Loucy (cell line): ENCODE measurements around the gene GALM.

Experiments
- H2AFZ ChIP-seq: fragments of 200-600 bp; sonication (generic); 2 replicates; pipeline ENCODE4 v1.6.0; 2016; ENCODE audit warnings: antibody characterized with exemption, mild to moderate bottlenecking, low read length, moderate library complexity
- H3F3A ChIP-seq: fragments of 200-600 bp; 2 replicates; pipeline ENCODE4 v1.6.0; 2016; ENCODE audit warnings: antibody characterized with exemption, low read depth, mild to moderate bottlenecking
- H3K27me3 ChIP-seq: fragments of 200-600 bp; sonication (generic); 2 replicates; pipeline ENCODE4 v1.6.1; 2014; ENCODE audit warnings: low read length, mild to moderate bottlenecking; ENCODE audit not compliant: insufficient read depth, poor library complexity, severe bottlenecking
- H3K36me3 ChIP-seq: fragments of 200-600 bp; sonication (generic); 2 replicates; pipeline ENCODE4 v1.6.1; 2016; ENCODE audit warnings: low read length; ENCODE audit not compliant: insufficient read depth
- H3K4me1 ChIP-seq: fragments of 200-600 bp; sonication (generic); 2 replicates; pipeline ENCODE4 v1.5.1; 2014; ENCODE audit warnings: low read length, mild to moderate bottlenecking; ENCODE audit not compliant: insufficient read depth, poor library complexity, severe bottlenecking
- H3K4me2 ChIP-seq: fragments of 200-600 bp; sonication (generic); 2 replicates; pipeline ENCODE4 v1.6.0; 2014; ENCODE audit warnings: antibody characterized with exemption, low read length, low read depth, mild to moderate bottlenecking; ENCODE audit not compliant: poor library complexity, severe bottlenecking
- H3K4me3 ChIP-seq: fragments of 200-600 bp; sonication (generic); 2 replicates; pipeline ENCODE4 v1.5.1; 2014; ENCODE audit warnings: low read length, mild to moderate bottlenecking, mixed read lengths; ENCODE audit not compliant: poor library complexity, severe bottlenecking
- H3K79me2 ChIP-seq: fragments of 200-600 bp; sonication (generic); 2 replicates; pipeline ENCODE4 v1.6.1; 2014; ENCODE audit warnings: low read length; ENCODE audit not compliant: insufficient read depth
- H3K9ac ChIP-seq: fragments of 200-600 bp; sonication (generic); 2 replicates; pipeline ENCODE4 v1.6.0; 2014; ENCODE audit warnings: mild to moderate bottlenecking, low read depth, low read length, moderate library complexity; ENCODE audit not compliant: poor library complexity, severe bottlenecking
- H3K9me2 ChIP-seq: fragments of 200-600 bp; sonication (generic); replicated peaks from 2 replicates; pipeline ENCODE4 v1.6.1; 2016; ENCODE audit warnings: low read depth, low read length, mixed read lengths
- H3K9me3 ChIP-seq: fragments of 200-600 bp; sonication (generic); 2 replicates; pipeline ENCODE4 v1.6.1; 2014; ENCODE audit warnings: mild to moderate bottlenecking, antibody characterized with exemption, low read length, low read depth; ENCODE audit not compliant: insufficient read depth
- H4K20me1 ChIP-seq: fragments of 200-600 bp; sonication (generic); 2 replicates; pipeline ENCODE4 v1.6.0; 2014; ENCODE audit warnings: antibody characterized with exemption, low read length, mild to moderate bottlenecking; ENCODE audit not compliant: insufficient read depth, poor library complexity, severe bottlenecking
- EZH2phosphoT487 ChIP-seq: fragments of 200-600 bp; IDR thresholded peaks from 2 replicates; pipeline ENCODE4 v1.6.1; 2018; ENCODE audit warnings: antibody characterized with exemption, mild to moderate bottlenecking, moderate library complexity, borderline replicate concordance
- TF ChIP-seq, protein P1 (sequence below): fragments of 200-600 bp; sonication (generic); conservative IDR thresholded peaks from 2 replicates; pipeline ENCODE4 v1.5.1; 2014; ENCODE audit warnings: mild to moderate bottlenecking, antibody characterized with exemption, low read length

The GALM gene

DNA sequence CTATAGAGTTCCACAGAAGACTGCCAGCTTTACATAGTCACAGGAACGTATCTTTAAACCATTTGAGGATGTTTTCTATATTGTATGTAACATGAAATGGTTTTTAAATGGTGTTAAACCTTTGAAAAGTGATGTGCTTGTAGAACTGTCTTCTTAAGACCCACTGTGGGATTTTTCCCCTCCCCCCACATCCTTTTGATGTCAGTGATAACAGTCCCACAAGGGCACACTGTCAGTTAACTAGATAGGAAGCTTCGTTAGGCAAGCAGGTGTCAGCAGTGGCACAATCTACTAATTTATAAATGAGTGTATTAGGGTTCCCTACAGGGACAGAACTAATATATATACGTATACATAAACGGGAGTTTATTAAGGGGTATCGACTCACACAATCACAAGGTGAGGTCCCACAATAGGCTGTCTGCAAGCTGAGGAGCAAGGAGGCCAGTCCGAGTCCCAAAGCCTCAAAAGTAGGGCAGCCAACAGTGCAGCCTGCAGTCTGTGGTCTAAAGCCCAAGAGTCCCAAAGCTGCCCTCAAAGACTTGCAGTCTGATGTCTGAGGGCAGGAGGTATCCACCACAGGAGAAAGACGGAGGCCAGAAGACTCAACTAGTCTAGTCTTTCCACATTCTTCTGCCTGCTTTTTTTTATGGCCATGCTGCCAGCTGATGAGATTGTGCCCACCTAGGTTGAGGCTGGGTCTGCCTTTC is 39.4 kb upstream of the GALM start:
- Histone ChIP-seq H2AFZ (peak overlapping the region; percentile 57; the same call in 1 of the 2 replicates), H3K79me2 (no peaks in the 10 kb centered on the region), H3K9me2 (no peaks in the 10 kb centered on the region), H3K9ac (peak overlapping the region; percentile 33), H3K4me1 (peaks cover 43% of the 10 kb centered on the region), H3K9me3 (peaks cover 5% of the 10 kb centered on the region; the same call in 1 of the 2 replicates), H3F3A (no peaks in the 10 kb centered on the region), H3K4me3 (peak overlapping the region; percentile 58), H3K27me3 (no peaks in the 10 kb centered on the region), H3K36me3 (no peaks in the 10 kb centered on the region), H4K20me1 (no peaks in the 10 kb centered on the region), H3K4me2 (peak overlapping the region; percentile 68)
- TF ChIP-seq, protein P1, sequence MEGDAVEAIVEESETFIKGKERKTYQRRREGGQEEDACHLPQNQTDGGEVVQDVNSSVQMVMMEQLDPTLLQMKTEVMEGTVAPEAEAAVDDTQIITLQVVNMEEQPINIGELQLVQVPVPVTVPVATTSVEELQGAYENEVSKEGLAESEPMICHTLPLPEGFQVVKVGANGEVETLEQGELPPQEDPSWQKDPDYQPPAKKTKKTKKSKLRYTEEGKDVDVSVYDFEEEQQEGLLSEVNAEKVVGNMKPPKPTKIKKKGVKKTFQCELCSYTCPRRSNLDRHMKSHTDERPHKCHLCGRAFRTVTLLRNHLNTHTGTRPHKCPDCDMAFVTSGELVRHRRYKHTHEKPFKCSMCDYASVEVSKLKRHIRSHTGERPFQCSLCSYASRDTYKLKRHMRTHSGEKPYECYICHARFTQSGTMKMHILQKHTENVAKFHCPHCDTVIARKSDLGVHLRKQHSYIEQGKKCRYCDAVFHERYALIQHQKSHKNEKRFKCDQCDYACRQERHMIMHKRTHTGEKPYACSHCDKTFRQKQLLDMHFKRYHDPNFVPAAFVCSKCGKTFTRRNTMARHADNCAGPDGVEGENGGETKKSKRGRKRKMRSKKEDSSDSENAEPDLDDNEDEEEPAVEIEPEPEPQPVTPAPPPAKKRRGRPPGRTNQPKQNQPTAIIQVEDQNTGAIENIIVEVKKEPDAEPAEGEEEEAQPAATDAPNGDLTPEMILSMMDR = no peak

- H3K4me2 ChIP-seq = no peak overlapping the region
- no peak overlapping the region for H3K4me3 ChIP-seq
- H3K27me3 ChIP-seq = no peaks in the 10 kb centered on the region
- H4K20me1 ChIP-seq = no peaks in the 10 kb centered on the region
- peaks cover 5% of the 10 kb centered on the region; the same call in 1 of the 2 replicates for H3K9me3 ChIP-seq
- H3K79me2 ChIP-seq = no peaks in the 10 kb centered on the region
- peak overlapping the region; percentile 37; the same call in 1 of the 2 replicates for H2AFZ ChIP-seq
- no peaks in the 10 kb centered on the region for H3K9me2 ChIP-seq
- H3F3A ChIP-seq = no peaks in the 10 kb centered on the region
- TF ChIP-seq, protein P1 = no peak
- TF ChIP-seq EZH2phosphoT487 = no peak
- no peaks in the 10 kb centered on the region for H3K36me3 ChIP-seq
- peak overlapping the region; percentile 33 for H3K9ac ChIP-seq
- H3K4me1 ChIP-seq = peaks cover 38% of the 10 kb centered on the region
These were observed 38.5 kb upstream of the GALM start for GRCh38 chr2:38627391-38627790.

DNA sequence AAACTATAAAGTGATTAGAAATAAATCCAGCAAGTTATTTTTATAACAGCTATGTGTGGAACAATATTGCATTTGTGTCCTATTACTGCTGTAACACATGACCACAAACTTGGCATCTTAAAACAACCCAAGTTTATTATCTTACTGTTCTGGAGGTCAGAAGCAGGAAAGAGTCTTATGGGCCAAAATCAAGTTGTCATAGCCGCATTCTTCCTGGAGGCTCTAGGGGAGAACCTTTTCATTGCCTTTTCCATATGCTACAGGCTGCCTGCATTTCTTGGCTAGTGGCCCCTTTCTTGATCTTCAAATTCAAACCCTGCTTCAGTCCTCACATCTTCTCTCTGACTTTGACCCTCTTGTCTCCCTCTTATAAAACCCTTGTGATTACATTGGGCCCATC is 36.2 kb upstream of the GALM start:
- peaks cover 5% of the 10 kb centered on the region; the same call in 1 of the 2 replicates for H3F3A ChIP-seq
- H3K79me2 ChIP-seq = no peaks in the 10 kb centered on the region
- H3K4me3 ChIP-seq = no peak overlapping the region
- H3K9me3 ChIP-seq = peaks cover 5% of the 10 kb centered on the region; the same call in 1 of the 2 replicates
- no peak for TF ChIP-seq EZH2phosphoT487
- TF ChIP-seq, protein P1 = no peak
- peaks cover 41% of the 10 kb centered on the region for H3K4me1 ChIP-seq
- no peaks in the 10 kb centered on the region for H3K36me3 ChIP-seq
- H3K4me2 ChIP-seq = no peak overlapping the region
- no peaks in the 10 kb centered on the region for H3K9me2 ChIP-seq
- H2AFZ ChIP-seq = no peak overlapping the region
- no peaks in the 10 kb centered on the region for H3K27me3 ChIP-seq
- no peaks in the 10 kb centered on the region for H4K20me1 ChIP-seq
- no peak overlapping the region for H3K9ac ChIP-seq
